Panc1 (cell line): ENCODE measurements around the gene ASB6. TPM values are rescaled to one million over a fixed set of nuclear protein-coding genes. Genes with fewer than 3 reads are reported as not detected.
A peak's percentile ranks its signal among the peaks of the same experiment; 100 is the strongest.

Experiments
- ATAC-seq: fragments of 200-7000 bp; cut with Tn5 transposase; 2 replicates; pipeline ENCODE4 v1.9.1; 2020; ENCODE audit warnings: mild to moderate bottlenecking, moderate library complexity
- BruUV-seq: library from RNA; stranded (reverse); fragments of 400-500 nt; replicated peaks from 2 replicates; lab custom pipeline; 2021; lab: Mats Ljungman, UMichigan
- CTCF ChIA-PET: fragments of 300-600 bp; sonication (Branson Sonifier 250); formaldehyde crosslinking; loops from one replicate; lab custom pipeline; 2022; ENCODE audit warnings: antibody characterized with exemption; lab: Charles Lee
- POLR2A ChIA-PET: fragments of 300-600 bp; sonication (Branson Sonifier 250); formaldehyde crosslinking; loops from one replicate; lab custom pipeline; 2022; ENCODE audit warnings: antibody characterized with exemption; lab: Charles Lee
- DNase-seq: peaks from one replicate; pipeline ENCODE4 v3.0.0-alpha.2; 2010; ENCODE audit warnings: low read depth, low spot score
- H3K27ac ChIP-seq: 2 replicates; pipeline ENCODE4 v1.5.1; 2011; ENCODE audit warnings: mild to moderate bottlenecking, low read length, inconsistent platforms
- H3K27me3 ChIP-seq: fragments of 200-500 bp; sonication (Bioruptor generic); 2 replicates; pipeline ENCODE4 v1.6.0; 2014; ENCODE audit warnings: low read length, inconsistent platforms; ENCODE audit not compliant: control insufficient read depth, insufficient read depth
- H3K36me3 ChIP-seq: fragments of 200-500 bp; sonication (Bioruptor generic); 2 replicates; pipeline ENCODE4 v1.5.1; 2014; ENCODE audit warnings: inconsistent platforms, mild to moderate bottlenecking, low read length, moderate library complexity; ENCODE audit not compliant: control insufficient read depth, insufficient read depth
- H3K4me1 ChIP-seq: 2 replicates; pipeline ENCODE4 v1.5.1; 2011; ENCODE audit warnings: inconsistent platforms, mild to moderate bottlenecking, low read length, moderate library complexity; ENCODE audit not compliant: control insufficient read depth, insufficient read depth
- H3K4me3 ChIP-seq, 2 experiments: 2 replicates each; pipeline ENCODE4 v1.5.1; 2011 to 2012; ENCODE audit warnings: low read depth in 2 of 2, low read length in 2 of 2, mild to moderate bottlenecking in 2 of 2, inconsistent platforms in 1 of 2, moderate library complexity in 1 of 2
- H3K9me3 ChIP-seq: fragments of 200-500 bp; sonication (Bioruptor generic); 2 replicates; pipeline ENCODE4 v1.5.1; 2014; ENCODE audit warnings: low read depth, mild to moderate bottlenecking, inconsistent platforms, low read length, moderate library complexity; ENCODE audit not compliant: control insufficient read depth, insufficient read depth
- CTCF ChIP-seq: fragments of 450-650 bp; IDR thresholded peaks from 2 replicates; pipeline ENCODE4 v1.5.1; 2017; ENCODE audit warnings: mild to moderate bottlenecking
- POLR2AphosphoS5 ChIP-seq: IDR thresholded peaks from 2 replicates; pipeline ENCODE4 v1.6.1; 2012; ENCODE audit warnings: mild to moderate bottlenecking, low read depth, low read length, moderate library complexity
- REST ChIP-seq, 2 experiments: IDR thresholded peaks; 2 replicates each; pipeline ENCODE4 v1.6.1; 2011 to 2012; ENCODE audit warnings: low read depth in 2 of 2, control low read depth in 1 of 2, low read length in 1 of 2, mild to moderate bottlenecking in 1 of 2, moderate library complexity in 1 of 2; ENCODE audit not compliant: insufficient read depth in 1 of 2
- SIN3A ChIP-seq: IDR thresholded peaks from 2 replicates; pipeline ENCODE4 v1.6.1; 2012; ENCODE audit warnings: low read depth, mild to moderate bottlenecking, low read length, moderate library complexity, borderline replicate concordance; ENCODE audit not compliant: insufficient read depth
- TCF7L2 ChIP-seq: IDR thresholded peaks from 2 replicates; pipeline ENCODE4 v1.6.1; 2011; ENCODE audit warnings: mild to moderate bottlenecking, low read depth, low read length, inconsistent platforms
- in situ Hi-C: cut with HindIII; loops from 2 replicates; pipeline ENCODE4 v1.10.0; 2016; ENCODE audit warnings: low sequenced_read_pairs, low pct_unique_long_range_greater_than_20kb
- intact Hi-C: fragments of 100-400 bp; cut with micrococcal nuclease; formaldehyde crosslinking; loops from one replicate; pipeline ENCODE4 v1.10.0; 2022; ENCODE audit not compliant: unreplicated experiment
- total RNA-seq: library from RNA; stranded (reverse); gene quantifications from one replicate; pipeline ENCODE4 v1.2.1, GENCODE V29; 2021; ENCODE audit not compliant: unreplicated experiment

Gene ASB6
- total RNA-seq, 1 experiment from 2014 or later, result 14.3 TPM

GRCh38 chr9:129643706-129644105, 1.8 kb upstream of the ASB6 start:
- ChIA-PET CTCF (interaction anchor here (0.7 to 1.5 kb wide), 3 partner anchors 13 to 147 kb away, joined by 3 to 8 read pairs (median 4); no protein-coding TSS in a partner anchor), POLR2A (no interaction called here)
- ATAC-seq (no peak), DNase-seq (no peak)
- Histone ChIP-seq H3K4me3 (no peak overlapping the region), H3K27me3 (no peaks in the 10 kb centered on the region), H3K9me3 (no peaks in the 10 kb centered on the region), H3K27ac (no peak overlapping the region), H3K4me1 (no peaks in the 10 kb centered on the region), H3K36me3 (no peaks in the 10 kb centered on the region; the same call in 1 of the 2 replicates)
- BruUV-seq, result no TSS peak
- TF ChIP-seq POLR2AphosphoS5, result no peak
- TF ChIP-seq TCF7L2, result no peak
- TF ChIP-seq CTCF, result no peak
- TF ChIP-seq REST (IDR thresholded peaks at IDR 0.05; ENCODE audit: insufficient read depth in 1 of 2, low read depth in 2 of 2, low read length in 1 of 2), result no peak
- no peak for TF ChIP-seq SIN3A
- intact Hi-C loops (loop anchor here (5.0 kb wide), 2 partner anchors 74 to 139 kb away; no protein-coding TSS in a partner anchor), in situ Hi-C loops (no loop called here)

DNA sequence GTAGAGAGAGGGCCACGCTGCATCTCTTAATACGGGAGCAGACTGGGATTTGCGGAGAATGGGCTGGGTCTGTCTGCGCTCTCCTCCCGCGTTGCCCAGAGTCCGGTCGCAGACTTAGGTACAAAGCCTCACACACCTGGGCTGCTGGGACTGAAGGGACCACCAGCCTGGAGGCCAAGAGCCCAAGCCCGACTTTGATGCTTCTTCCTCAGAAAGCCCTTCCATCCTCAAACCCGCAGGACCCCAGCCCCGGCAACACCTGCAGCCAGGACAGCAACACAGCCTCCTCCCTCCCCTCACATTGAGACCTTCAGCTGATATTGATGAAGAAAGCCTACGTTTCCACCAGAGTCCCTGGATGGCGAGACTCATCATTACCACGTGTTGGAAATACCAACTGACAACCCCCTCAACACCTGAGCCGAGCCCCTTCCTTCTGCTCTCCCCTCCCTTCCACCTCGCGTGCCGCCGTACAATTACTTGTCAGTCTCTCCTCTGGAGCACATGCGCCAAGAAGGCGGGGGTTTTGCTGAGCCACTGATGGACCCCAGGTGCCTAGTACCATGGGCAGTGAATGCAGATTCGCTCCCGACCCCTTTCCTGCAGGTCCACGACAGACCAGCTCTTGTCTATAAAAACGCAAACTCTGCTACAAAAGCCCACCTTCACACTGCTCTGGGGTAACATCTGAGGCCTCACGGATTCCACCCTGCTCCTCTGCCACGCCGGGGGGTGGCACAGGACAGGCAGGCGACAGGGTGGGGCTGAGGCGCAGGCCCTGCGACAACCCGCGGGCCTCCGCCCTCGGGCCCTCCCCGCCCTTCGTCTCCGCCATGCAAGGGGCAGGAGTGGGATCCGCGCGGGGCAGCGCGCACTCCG, 841 bp downstream of the ASB6 start:
- intact Hi-C loops (loop anchor here (5.0 kb wide), 2 partner anchors 76 to 141 kb away; no protein-coding TSS in a partner anchor), in situ Hi-C loops (no loop called here)
- BruUV-seq, result TSS peak; percentile 79
- Histone ChIP-seq H3K27ac (peak overlapping the region; percentile 65), H3K36me3 (no peaks in the 10 kb centered on the region; the same call in 1 of the 2 replicates), H3K9me3 (no peaks in the 10 kb centered on the region), H3K4me1 (no peaks in the 10 kb centered on the region), H3K27me3 (no peaks in the 10 kb centered on the region), H3K4me3 (peak overlapping the region; percentile 80 to 84)
- ChIA-PET CTCF (interaction anchor here (0.6 kb wide), 1 partner anchor 153 kb away, joined by 5 read pairs; no protein-coding TSS in a partner anchor), POLR2A (no interaction called here)
- no peak for TF ChIP-seq CTCF
- TF ChIP-seq SIN3A, result no peak
- no peak for TF ChIP-seq POLR2AphosphoS5
- TF ChIP-seq TCF7L2, result no peak
- TF ChIP-seq REST (IDR thresholded peaks at IDR 0.05; ENCODE audit: insufficient read depth in 1 of 2, low read depth in 2 of 2, low read length in 1 of 2), result no peak
- no peak for DNase-seq
- no peak for ATAC-seq
